GM21447 (cell line): Measurements from ENCODE around the gene PVALEF.

Experiments
- ATAC-seq: cut with Tn5 transposase; IDR thresholded peaks from one replicate; pipeline ENCODE4 v1.9.1; 2021; ENCODE audit not compliant: unreplicated experiment

Gene PVALEF

DNA sequence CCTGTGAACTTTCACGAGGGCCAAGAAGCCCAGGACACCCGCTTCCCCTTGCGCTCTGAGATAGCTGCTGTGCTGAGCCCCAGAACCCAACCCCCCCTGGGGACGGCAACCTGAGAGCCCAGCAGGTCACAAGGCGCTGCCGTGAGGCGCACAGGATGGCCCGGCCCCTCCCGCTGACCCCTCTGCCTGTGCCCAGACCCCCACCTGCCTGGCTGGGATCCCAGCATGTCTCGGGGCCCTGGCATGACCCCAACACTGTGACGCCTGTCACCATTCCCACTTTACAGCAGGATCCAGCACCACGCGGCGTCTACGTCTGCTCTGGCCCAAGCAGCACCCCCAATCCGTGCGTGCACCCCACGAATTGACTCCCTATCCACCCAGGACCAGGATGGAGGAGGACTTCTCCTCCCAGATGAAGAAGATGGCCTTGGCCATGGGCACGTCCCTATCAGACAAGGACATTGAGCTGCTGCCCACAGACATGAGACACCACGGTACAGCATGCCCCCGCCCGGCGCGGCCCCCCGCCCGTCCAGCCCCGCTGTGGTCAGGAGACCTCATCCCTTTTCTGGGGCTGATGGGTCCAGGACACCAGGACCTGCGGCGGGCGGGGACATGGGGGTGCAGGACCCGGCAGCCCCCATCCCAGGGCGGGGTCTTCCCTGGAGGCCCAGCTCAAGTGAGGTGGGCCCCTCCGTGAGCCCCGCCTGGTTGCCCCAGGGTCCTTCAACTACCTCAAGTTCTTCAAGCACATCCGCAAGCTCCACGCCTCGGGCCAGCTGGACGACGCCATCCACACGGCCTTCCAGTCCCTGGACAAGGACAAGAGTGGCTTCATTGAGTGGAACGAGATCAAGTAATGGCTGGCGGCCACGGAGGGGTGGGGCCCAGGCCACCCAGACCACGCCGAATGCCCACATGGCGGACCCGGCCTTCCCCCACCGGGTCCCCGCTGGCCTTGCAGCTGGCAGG is 15.8 kb downstream of the PVALEF start:
- no peak for ATAC-seq

DNA sequence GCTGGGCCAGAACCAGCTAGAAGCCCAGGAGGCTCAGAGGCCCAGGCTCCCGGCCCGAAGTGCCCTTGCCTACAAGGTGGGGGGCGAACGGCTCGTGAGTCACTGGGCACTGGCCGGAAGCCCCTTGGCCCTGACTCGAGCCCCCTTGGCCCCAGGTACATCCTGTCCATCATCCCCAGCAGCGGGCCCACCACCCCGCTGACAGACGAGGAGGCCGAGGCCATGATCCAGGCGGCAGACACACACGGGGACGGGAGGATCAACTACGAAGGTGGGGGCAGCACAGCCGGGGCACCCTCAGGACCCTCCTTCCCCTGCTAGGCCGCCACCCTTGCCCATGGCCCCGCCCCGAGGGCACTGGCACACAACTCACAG is 16.5 kb downstream of the PVALEF start:
- ATAC-seq, result no peak

DNA sequence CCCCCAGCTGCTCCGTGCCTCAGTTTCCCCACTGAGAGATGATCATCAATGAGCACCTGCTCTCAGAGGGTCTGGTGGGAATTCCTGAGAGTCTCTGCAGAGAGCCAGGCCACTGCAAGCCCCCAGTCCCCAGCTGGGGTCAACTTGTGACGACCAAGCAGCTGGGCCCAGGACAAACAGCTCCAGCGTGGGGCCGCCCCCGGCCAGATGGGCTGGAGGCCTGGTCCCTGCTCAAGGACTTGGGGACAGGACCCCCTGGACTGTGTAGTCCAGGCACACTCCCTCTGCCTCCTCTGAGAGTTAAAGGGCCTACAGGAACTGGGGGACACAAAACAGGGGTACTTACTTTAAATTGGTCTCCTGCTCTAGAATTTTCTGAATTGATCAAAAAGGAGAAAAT is 17.3 kb downstream of the PVALEF start:
- no peak for ATAC-seq

DNA sequence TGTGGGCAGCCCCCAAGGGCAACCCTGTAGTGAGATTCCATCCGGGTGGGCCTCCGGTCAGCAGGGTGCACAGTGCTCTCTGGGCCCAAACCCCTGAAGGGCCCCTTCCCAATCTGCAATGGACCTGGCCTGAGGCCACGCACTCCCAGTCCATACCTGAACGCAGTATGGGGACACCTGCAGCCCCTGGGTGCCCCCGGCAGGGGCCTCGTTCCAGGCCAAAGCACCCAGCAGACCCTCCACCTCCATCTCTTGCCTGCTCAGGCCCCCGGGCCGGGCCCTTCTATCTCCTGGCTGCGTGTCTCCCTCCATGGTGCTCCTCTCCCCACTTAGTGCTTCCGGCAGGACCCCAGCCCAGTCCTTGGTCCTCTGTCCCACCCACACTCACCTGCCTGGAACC is 18.0 kb downstream of the PVALEF start:
- ATAC-seq, result no peak

DNA sequence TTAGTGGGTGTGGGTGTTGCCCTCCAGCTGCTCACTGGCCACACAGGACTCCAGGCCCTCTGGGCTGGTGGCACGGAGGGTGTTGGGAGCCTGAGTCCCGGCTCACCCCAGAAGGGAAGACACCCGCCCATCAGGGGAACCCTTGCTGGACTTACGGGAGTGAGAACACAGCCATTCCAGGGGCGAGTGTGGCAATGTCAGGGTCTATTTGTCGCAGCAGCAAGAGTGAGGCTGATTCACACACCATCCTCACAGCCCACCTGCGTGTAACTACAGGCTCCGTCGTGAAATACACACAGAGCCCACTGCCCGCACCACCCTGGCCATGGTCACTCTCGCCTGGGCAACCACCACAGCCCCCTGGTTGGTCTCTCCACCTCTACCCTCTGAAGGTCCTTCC is 18.5 kb downstream of the PVALEF start:
- ATAC-seq, result no peak

DNA sequence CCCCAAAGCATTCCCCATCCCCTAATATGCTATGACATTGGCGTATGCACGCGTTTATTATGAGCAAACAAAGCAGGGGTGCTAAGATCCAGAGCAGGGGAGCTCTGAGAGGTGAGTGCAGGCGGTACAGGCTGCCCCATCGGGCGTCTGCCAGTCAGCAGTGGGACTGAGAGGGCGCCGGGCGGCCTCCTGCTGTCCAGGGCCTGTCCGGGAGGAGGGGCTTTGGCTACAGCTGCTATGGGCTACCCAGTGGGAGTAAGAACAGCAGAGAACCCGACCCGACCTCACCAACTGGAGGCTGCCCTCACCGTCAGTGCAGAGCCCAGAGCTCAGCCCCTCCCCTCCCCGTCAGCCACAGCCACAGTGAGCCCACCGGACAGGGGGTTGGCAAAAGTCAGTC is 19.2 kb downstream of the PVALEF start:
- no peak for ATAC-seq

DNA sequence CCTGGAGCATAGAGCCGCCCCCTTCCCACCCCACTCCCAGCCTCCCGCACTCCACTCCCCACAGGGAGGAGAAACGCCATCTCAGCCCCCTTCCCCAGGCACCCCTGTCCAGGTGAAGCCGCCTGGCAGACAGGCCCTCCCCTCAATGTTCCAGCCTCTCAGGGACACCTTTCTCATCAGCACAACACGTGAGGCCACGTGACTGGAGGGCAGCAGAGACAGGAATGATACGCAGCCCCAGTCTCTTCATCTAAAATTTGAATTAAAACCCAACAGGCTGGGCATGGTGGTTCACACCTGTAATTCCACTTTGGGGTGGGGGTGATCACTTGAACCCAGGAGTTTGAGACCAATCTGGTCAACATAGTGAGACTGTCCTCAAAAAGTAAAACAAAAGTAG is 20.9 kb downstream of the PVALEF start:
- ATAC-seq, result no peak

DNA sequence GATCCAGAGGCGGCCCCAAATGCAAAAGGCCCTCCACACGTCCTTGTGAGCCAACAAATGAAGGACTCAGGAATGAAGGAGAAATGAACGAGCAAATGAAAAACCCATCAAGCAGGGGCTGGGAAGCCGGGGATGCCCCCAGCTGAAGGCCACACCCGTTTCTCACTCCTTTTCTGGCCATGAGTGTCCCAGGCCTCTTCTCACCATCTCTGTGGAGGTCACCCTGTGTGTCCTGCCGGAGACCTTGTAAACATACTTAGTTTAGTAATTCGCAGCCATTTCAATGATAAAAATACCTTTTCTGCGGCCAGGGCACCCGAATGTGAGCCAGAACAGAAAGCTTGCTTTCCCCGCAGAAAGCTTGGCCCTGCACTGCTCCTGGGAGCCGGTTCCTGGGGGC is 21.8 kb downstream of the PVALEF start:
- no peak for ATAC-seq

DNA sequence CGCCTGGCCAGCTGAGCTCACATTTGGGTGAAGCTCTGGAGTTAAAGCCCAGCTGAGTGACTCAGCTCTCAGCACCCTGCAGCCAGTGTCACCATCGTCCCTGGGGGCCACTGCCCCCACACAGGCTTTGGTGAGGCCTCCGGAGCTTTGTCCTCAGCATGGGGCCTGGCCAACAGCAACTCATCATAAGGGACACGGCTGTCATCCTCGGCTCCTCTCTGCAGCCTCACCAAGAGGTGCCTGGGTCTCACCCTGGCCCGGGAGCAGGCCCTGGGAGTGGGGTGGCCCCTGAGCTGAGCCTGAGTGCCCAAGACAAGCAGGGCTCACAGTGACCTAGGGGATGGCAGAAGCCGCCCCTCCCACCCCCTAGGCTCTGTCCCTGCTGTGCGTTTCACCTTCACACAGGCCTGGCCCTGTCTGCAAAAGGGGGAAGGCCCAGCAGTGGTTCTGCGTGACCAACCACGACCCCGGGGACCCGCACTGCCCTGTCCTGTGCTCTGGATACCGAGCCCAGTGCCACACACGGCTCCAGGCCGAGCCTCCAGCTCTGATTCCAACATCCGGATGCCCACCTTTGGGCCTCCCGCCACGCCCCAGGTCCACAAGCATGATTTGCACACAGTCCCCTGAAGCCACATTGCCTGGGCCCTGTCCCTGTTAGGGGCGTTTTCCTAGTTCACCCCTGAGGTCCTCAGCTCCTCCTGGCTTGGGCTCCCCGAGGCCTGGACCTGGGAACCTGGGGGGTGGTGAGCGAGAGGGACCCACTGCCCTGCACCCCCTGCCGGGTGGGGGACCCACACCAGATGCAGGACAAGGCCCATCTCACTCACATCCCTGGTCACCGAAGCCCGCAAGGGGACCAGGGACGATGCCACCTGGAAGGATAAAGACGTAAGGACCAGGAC is 22.5 kb downstream of the PVALEF start:
- ATAC-seq, result no peak

DNA sequence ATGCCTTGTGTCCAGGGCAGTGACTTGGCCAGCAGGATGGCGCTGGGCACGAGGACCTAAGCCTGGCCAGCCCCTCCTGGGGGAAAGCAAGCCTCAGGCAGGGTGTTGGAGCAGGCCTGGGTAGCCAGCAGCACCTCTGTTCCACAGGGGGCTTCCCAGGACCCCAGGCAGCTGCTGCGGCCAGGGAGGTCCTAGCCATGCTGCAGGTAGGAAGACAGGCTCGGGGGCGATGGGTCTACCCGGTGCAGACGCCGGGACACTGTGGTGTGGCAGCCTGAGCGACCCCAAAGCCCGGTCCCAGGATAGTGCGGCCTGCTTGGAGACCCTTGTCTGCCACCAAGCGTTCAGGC is 23.2 kb downstream of the PVALEF start:
- no peak for ATAC-seq

DNA sequence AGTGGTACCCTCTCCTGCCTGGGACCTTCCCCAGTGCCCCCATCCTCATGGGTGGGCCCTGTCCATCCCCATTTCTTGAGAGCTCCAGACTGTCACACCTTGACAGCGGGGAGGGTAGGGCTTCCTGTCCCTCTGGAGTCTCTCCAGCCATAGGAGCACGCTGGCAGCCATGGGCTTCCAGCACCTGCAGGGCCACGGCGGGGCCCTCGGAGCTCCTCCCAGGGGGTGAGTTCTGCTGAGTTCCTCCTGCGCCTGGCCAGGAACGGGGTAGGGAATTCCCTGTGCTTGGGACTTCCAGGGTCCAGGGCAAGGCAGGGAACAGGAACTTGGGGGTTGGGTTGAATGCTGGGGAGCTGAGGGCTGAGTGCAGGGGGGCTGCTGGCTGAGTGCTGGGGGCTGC is 23.7 kb downstream of the PVALEF start:
- no peak for ATAC-seq

DNA sequence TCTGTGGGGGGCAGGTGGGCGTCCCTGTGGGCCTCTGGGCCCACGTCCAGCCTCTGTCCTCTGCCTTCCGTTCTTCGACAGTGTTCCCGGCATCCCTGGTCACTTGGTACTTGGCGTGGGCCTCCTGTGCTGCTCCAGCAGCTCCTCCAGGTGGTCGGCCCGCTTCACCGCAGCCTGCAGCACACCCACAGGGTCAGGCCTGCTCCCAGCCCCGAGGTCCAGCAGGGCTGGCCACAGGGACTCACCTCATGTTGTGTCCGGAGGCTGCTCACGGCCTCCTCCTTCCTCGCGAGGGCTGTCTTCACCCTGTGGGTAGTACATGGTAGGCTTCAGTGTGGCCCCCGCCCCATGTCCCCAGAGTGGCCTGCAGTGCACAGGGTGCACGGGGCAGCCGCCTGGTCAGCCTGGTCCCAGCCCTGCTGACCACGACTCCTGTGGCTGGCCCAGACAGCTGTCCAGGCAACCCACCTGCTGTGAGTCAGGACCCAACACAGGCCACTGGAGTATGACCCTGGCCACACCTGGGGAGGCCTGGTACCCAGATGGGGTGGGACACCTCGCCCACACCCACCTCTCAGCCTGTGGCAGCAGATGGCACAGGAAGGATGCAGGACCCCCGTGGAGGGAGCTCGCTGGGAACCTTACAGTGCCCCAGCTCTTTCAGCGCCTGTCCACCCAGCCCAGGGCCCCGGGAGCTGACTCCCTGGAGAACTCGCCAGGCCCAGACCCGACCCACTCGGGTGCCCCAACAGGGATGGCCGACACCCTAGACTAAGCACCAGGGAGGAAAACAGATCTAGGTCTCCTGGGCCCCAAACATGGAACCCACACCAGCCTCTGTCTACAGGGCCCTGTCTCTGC is 24.6 kb downstream of the PVALEF start:
- ATAC-seq, result no peak

DNA sequence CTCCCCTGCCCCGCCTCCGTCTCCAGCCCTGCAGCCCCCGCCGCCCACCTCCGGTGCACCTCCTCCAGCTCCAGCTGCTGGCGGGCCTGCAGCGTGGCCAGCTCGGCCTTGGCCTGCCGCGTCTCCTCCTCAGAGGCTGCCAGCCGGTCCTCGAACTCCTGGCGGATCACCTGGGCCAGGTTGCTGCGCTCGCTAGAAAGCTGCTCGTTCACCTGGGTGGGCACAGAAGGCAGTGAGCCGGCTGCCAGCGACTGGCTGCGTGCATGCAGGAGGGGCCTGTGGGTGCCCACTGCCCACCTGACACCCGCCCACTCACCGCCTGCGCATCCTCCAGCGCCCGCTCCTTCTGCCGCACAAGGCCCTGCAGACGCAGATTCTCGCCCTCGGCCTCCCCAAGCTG is 25.3 kb downstream of the PVALEF start:
- ATAC-seq, result no peak

DNA sequence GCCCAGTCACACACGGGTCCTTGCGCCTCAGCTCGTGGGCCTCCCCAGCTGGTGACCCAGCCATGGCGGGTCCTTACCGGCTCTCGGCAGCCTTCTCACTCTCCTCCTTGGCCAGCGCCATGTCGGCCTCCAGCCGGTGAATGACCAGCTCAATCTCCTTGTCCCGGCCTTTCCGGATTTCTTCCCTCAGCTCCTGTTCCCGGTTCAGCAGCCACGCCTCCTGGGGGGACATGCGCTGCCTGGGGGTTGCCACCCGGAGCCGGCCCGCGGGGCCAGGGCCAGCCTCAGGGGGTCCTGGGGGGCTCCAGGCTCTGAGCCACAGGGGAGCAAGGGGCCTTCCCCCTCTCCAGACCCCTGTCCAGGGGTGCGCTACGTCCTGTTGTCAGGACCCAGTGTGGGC is 25.8 kb downstream of the PVALEF start:
- ATAC-seq, result no peak

DNA sequence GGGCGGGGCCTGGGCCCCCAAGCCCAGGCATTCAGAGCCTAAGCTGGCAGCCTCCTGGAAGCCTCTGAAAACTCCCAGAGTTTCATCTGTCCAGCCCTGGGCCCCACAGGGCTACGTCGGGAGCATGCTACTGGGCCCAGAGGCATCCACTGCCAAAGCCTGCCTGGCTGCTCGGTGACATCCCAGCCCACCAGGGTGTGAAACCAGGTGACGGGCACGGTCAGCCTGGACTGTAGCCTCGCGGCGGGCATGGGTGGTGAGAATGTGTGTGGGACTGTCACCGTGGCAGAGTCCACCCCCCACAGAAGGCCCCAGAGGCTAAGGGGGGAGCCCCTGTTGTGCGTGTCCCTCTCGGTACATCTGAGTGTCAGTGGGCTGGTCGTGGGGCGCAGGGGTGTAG is 26.3 kb downstream of the PVALEF start:
- ATAC-seq, result no peak

DNA sequence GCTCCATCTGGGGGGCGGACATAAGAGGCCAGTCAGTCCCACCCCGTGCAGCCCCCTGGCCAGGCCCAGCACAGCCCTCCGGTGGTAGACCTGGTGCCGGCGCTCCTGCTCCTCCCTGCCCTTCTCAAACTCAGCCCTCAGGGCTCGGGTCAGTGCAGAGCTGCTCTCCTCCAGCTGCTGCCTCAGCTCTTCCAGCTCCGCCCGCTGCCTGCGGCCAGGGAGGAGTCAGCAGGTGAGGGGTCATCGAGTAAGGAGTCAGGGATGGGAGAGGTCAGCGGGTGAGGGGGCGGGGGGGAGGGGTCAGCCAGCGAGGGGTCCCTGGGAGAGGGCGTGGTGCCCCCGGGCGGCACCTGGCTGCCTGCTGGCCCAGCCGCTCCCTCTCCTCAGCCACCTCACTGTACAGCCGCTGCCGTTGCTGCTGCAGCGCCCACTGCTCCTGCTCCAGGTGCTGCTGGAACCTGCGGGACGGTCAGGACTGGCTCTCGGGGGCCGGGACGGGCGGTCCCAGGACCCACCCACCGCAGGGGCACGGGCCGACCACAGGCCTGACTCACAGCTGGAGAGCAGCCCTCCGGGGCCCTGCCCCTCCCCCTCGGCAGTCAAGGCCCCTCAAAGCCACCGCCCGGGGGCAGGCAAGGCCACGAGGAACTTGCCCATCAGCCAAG is 27.2 kb downstream of the PVALEF start:
- ATAC-seq, result no peak

DNA sequence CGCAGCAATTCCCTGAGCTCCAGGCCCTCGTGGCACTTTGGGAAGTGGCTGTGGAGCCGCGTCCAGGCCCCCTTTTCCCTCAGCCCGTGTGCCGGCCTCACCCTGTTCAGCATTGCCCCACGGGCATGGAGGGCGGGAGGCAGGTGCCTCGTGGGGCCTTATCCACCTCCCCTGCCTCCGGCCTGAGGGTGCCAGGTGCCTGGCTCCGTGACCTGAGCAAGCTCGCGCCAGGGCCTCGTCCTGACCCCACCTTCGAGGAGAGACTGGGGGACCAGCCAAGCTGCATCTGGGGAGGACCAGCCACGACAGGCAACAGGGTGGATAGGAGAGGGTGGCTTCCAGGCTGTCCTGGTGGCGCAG is 27.7 kb downstream of the PVALEF start:
- ATAC-seq, result no peak

DNA sequence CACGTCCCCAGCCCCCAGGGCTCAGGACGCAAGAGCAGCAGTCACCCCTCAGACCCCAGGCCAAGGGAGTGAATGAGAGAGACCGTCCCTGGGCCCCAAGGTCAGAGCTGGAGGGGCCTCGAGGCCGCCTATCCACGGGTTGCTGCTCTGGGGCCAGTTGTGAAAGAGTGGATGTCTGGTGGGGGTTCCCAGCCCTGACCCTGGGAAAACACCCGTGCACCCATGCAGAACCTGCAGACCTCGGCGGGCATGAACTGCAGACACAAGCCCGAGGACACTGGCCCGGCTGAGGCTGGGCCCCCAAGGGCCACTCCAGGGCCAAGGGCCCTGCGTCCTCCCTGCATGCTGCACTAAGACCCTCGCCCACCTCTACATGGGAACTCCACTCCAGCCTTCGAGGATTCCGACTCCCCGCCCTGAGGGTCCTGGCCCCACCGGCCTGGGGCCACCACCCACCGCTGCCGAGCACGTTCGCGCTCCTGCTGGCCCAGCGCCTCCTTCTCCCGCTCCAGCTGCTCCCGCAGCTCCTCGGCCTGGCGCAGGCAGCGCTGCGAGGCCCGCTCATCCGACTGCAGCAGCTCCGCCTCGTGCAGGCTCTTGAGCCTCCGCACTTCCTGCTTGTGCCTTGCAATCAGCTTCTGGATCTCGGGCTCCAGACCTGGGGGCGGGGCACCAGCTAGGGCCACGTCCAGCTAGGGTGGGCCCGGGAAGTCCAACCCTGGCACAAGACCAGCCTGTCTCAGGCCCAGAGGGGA is 28.3 kb downstream of the PVALEF start:
- ATAC-seq, result no peak

DNA sequence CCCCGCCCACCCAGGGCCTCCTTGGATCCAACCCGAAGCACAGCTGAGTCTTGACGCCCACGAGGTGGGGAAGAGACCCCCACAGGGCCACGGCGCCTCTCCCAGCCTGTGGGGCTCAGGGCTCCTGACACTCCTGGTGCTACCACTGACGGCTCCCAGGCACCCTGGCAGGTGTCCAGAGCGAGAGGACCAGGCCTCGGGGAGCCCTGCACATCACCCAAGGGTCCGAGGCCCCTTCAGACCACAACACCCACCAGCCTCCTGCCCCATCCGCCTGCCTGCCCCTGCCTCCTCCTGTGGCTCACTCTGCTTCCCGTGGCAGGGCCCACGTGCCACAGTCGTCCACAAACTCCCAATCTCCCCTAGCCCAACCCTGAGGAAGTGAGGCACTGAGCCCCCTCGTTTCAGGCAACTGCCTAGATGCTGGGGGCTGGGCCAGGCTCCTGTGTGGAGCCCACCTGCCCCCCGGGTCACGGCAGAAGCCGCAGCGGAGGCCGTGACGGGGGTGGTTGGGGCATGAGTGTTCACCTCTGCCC is 29.0 kb downstream of the PVALEF start:
- ATAC-seq, result no peak
